GM19468 (cell line): ENCODE data around the gene RNF212.

ENCODE experiments used
- ATAC-seq: cut with Tn5 transposase; IDR thresholded peaks from one replicate; pipeline ENCODE4 v1.9.1; 2021; ENCODE audit warnings: mild to moderate bottlenecking, moderate library complexity, moderate number of reproducible peaks; ENCODE audit not compliant: unreplicated experiment; ENCODE audit errors: extremely low read depth

The RNF212 gene

DNA sequence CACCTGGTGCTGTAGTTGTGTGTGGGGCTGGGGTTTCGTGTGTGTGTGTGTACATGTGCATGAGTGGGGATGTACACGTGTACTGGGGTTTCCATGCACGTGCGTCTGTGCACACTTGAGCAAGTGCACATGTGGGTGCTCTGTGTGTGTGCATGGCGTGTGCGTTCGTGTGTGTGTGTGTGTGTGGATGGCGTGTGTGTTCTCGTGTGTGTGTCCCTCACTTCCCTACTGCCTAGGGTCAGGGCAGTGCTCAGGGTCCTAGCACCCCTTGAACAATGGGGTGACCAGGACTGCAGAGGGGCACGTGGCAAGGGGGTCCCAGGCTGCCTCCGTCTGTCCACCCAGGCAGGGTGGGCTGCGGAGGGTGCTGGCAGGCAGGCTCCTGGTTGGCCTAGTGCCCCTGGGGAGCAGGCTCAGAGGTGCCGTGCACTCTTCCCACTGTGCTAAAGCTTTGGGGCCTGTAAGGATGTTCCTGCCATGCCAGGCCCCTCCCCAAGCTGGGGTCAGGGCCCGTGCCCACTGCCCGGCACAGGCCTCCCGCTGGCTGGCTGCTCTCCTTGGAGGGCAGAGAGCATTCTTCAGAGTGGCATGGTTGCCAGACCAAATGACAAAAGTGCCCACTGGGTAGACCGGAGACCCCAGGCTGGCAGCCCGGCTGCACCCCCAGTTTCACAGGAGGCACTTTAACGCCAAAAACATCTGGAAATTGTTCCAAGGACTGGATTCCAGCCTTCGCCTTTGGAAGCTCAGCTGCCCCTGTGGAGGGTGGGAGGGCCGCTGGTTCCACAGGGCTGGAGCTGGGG, 72.8 kb downstream of the RNF212 start:
- ATAC-seq: no peak

GRCh38 chr4:1039493-1040343, 73.6 kb downstream of the RNF212 start:
- ATAC-seq: no peak

DNA sequence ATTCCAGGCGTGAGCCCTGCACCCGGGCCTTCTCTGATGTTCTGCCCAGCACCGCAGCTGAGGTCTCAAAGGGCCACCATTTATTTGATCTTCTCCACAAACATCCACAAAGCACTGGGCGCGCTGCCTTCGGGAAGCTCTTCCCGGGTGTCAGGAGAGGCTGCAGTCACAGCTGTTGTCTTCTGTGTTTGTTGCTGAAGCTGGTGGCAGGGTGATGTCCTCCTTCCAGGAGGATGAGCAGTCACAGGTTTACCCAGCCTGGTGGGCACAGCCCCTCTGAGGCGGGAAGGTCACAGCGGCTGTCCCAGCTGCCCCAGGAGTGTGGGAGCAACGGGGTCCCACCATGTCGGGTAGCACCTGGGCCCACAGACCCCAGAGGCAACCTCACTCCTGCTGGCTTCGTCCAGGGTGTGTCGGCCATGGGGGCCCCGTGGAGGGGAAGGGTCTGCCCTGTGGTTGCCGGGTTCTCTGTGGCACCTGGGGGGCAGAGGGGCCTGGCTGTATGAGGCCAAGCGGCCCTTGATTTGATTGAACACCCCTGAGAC, 74.3 kb downstream of the RNF212 start:
- no peak for ATAC-seq

DNA sequence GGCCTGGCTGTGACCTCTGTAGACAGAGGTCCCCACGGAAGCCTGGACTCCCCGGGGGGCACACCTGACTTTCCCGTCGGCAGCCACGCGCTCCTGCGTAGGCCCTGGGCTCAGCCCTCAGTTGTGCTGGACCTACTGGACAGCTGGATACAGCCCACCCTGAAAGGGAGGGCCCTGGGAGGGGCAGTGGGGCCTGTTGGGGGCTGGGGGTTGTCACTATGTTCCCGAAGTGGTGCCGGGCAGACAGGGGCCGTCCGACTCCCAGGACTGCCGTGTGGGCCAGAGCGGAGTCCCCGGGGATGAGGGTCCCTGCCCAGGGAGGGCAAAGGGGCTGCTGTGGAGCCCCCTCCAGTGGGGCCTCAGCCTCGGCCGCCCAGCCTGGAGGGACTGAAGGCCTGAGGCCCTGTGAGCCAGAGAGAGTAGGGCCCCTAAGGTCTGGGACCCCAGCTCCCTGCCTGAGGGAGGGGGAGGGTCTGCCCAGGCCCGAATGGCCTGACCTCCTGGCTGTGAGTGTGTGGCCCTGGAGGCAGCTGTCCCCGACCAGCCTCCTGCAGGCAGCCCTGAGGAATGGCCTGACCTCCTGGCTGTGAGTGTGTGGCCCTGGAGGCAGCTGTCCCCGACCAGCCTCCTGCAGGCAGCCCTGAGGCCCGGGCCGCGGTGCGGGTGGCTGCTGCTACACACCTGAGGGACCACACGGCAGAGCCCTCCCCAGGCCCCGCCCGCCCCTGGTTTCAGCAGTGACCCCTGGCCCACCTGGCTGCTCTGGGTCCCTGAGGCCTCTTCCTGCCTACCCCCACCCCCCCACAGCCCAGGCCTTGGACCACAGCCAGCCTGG, 76.2 kb downstream of the RNF212 start:
- ATAC-seq: no peak

DNA sequence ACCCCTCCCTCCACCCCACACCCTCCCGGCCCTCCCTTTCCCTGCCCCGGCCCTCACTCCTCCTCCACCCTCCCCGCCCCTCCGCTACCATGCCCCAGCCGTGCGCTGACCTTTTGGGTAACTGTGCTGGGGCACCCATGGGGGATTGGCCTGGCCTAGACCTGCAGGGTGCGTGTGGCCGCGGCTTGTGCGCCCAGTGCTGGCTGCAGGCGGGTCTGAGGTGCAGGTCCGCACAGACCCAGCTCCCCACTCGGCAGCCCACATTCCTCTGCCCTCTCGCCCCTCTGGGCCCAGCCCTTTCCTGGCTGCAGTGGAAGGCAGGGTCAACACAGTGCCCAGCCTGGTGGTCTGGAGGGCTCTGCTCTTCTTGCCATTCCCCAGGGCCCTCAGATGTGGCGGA, 77.3 kb downstream of the RNF212 start:
- no peak for ATAC-seq

- ATAC-seq: no peak
Measured at GRCh38 chr4:1035510-1035909, 77.9 kb downstream of the RNF212 start.

DNA sequence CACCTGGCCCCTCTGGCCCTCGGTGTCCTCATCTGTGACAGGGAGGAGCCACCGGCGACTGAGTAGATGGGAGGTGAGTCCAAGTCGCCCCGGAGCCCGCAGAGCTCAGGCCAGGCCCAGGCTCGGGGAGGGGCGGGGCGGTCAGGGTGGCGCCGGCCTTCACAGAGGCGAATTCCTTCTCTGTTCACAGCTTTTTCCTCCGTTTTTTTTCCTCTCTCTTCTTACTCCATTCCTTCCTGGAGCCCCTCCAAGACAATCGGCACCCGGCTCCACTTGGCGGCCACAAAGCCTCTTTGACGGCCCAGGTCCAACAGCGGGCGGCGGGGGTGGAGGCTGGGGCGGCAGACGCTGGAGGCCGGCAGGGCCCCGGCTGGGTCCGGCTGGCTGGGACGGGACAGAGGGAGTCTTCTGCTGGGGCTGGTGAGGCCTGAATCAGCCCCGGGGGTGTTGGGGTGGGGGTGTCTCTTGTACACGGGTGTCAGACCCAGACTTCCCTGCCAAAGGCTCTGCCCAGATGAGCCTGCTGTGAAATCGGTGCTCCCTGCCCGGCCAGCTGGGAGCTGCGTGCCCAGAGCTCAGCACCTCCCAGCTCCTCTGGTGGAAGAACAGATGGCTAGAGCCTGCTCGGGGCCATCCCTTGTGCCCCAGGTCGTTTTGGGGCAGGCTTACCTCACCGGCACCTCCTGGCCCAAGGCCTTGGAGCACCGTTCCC, 79.4 kb downstream of the RNF212 start:
- no peak for ATAC-seq

- ATAC-seq: no peak
Measured at GRCh38 chr4:1032861-1033260, 80.5 kb downstream of the RNF212 start.

- ATAC-seq: no peak
Measured at GRCh38 chr4:1031956-1032795, 81.2 kb downstream of the RNF212 start.

DNA sequence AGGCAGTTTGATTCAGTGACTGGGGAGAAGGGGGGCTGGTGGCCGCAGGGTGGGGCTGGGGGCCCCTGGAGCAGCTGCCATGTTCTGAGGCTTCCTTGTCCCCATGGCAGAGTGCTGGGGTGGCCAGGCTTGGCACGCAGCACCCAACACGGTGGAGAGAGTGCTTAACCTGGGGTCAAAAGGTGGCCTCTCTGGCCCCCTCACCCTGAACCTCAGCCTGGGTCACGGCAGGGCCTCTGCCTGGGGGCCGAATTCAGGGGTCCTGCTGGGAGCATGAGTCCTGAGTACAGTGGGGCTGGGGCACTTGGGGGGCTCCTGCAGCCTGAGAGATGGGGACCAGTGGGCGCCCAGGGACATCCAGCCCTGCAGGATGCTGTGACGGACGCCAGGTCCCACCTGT, 82.0 kb downstream of the RNF212 start:
- ATAC-seq: no peak

DNA sequence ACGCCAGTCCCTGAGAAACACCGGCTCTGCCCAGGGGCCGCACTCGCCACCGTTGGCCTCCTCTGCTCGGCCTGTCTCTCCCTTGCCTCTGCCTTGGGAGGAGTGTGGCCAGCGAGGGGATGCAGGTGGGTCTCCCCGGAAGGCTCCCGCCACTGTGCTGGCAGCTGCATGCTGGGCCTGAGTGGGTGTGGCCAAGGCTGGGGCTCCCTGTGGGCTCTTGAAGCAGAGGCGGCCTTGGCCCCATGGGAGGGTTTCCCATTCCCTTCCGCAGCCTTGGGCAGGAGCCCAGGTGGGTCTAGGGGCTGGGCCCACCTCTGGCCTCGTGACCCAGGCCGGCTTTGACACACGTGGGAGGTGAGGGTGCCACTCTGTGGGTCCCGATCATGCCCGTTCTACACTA, 82.8 kb downstream of the RNF212 start:
- no peak for ATAC-seq

DNA sequence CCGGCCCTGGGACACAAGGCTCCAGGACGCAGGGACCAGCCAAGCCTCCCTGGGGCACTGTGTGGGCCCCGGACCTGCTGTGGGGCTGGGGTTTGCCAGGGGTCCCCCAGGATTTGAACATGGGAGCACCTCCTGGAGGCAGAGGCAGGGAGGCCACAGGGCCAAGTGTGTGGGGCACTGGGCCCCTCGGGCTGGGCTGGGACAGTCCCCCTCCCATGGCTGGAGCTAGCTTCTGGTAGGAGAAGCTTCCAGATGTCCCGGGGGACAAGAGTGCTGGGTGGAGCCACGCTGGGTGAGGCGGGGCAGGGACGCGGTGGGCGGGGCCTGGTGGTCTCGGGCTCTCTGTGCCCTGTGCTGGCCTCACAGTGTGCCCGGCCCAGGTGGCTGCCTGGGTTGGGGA, 83.3 kb downstream of the RNF212 start:
- no peak for ATAC-seq

DNA sequence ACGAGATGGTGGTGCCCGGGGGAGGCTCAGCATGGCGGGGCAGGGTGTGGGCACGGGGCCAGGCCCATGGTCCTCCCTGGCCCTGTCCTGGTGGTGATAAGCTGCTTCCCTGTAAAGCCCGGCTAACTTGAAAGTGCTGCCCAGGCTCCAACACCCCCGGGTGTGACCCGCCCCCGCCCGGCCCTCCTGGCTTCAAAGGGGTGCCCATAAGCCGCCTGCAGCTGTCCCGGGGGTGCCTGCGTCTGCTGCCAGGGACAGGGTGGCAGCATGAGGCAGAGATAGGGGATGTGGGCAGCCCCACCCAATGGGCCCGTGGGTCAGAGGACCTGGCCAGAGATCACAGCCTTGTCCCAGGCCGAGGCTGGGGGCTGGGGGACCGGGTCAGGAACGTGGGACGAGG, 83.8 kb downstream of the RNF212 start:
- ATAC-seq: no peak

DNA sequence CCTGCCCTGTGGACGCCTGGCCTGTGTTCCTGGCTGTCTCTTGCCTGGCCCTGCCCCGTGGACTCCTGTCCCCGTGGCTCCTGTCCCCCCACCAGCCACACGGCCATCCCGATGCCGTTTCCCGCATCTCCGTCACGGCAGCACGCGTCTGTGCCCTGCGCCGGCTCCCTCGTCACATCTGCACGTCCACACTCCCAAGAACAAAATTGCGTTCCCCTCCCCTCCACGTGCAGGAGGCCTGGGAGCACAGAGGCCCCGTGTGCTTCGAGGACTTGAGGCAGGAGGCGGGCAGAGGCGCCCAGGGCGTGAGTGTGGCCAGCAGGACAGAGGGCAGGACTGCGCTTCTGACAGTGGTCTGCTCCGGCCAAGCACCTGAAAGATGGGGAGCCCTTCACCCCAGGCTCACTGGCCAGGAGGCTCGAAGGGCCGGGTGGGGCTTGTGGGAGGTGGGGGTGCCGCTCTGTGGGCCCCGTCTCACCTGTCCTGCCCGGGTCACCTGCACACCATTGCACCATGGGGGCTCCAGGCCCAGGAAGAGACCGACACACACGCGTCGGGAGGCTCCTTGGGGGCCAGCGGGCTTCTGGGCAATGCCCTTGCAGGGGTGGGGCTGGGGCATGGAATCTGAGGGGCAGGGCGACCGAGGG, 84.7 kb downstream of the RNF212 start:
- no peak for ATAC-seq

DNA sequence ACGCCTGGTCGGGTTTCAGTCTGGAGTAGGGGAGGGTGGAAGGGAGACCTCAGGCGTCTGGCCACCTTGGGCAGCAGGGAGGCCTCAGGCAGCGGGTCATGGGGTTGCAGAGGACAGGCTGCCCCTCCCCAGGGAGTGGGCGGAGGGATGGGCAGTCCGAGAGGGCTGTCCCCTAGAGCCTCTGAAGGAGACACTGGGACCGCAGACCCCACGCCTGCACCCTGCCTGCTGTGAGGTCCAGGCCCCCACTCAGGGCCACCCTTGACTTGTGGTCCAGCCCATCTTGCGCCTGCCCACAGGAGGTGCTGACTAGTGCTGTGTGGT, 85.5 kb downstream of the RNF212 start:
- no peak for ATAC-seq

GRCh38 chr4:1027219-1027914, 86.0 kb downstream of the RNF212 start:
- ATAC-seq: no peak

- ATAC-seq: no peak
Measured at GRCh38 chr4:1026115-1026514, 87.2 kb downstream of the RNF212 start.
